HFF-Myc (cell line): ENCODE data around the gene ST3GAL2.

Source experiments
- DNase-seq: peaks from one replicate; pipeline ENCODE4 v3.0.0-alpha.2; 2011; ENCODE audit warnings: low read depth; ENCODE audit errors: extremely low read depth
- H3K4me3 ChIP-seq: replicated peaks from 2 replicates; pipeline ENCODE4 v1.5.1; 2011; ENCODE audit warnings: low read depth, mild to moderate bottlenecking, control low read depth, low read length
- CTCF ChIP-seq: IDR thresholded peaks from 2 replicates; pipeline ENCODE4 v1.5.1; 2012; ENCODE audit warnings: mild to moderate bottlenecking, low read depth, low read length, control low read depth; ENCODE audit errors: missing control alignments

Gene ST3GAL2

GRCh38 chr16:70466805-70467076 lies 27.8 kb upstream of the ST3GAL2 start:
- no peak overlapping the region for H3K4me3 ChIP-seq
- TF ChIP-seq CTCF, result no peak
- DNase-seq, result no peak

GRCh38 chr16:70465999-70466804 lies 27.3 kb upstream of the ST3GAL2 start:
- DNase-seq, result no peak
- no peak overlapping the region for H3K4me3 ChIP-seq
- no peak for TF ChIP-seq CTCF

GRCh38 chr16:70463235-70463634 lies 24.3 kb upstream of the ST3GAL2 start:
- H3K4me3 ChIP-seq, result no peak overlapping the region
- DNase-seq, result no peak
- no peak for TF ChIP-seq CTCF

- DNase-seq, result no peak
- no peak for TF ChIP-seq CTCF
- no peak overlapping the region for H3K4me3 ChIP-seq
Observed at GRCh38 chr16:70460737-70461261, 21.9 kb upstream of the ST3GAL2 start.

GRCh38 chr16:70457446-70458166 lies 18.7 kb upstream of the ST3GAL2 start:
- DNase-seq, result no peak
- H3K4me3 ChIP-seq, result no peak overlapping the region
- TF ChIP-seq CTCF, result no peak

GRCh38 chr16:70455910-70456309 lies 17.0 kb upstream of the ST3GAL2 start:
- DNase-seq, result no peak
- TF ChIP-seq CTCF, result no peak
- no peak overlapping the region for H3K4me3 ChIP-seq
